ENCODE results near the gene FLVCR2.
"Not testable (repeated sequence)": the region's sequence is repeated elsewhere in the genome, so short reads cannot be mapped to it uniquely, and the experiment has no call there.

FLVCR2 gene

GRCh38 chr14:75595226-75595625 is 16.8 kb downstream of the FLVCR2 start:
- DNase-seq (ENCODE audit: low read depth): no peak
- in situ Hi-C loops (cut with HindIII; ENCODE audit: low sequenced_read_pairs): no loop called here
- TF ChIP-seq CTCF (IDR thresholded peaks at IDR 0.05; ENCODE audit: low read depth, low read length, missing control alignments): no peak
- H3K4me3 ChIP-seq (ENCODE audit: low read depth, low read length): no peak overlapping the region

GRCh38 chr14:75597149-75597548 is 18.7 kb downstream of the FLVCR2 start:
- no peak overlapping the region for H3K4me3 ChIP-seq (ENCODE audit: low read depth, low read length)
- TF ChIP-seq CTCF (IDR thresholded peaks at IDR 0.05; ENCODE audit: low read depth, low read length, missing control alignments): no peak
- DNase-seq (ENCODE audit: low read depth): no peak
- in situ Hi-C loops (cut with HindIII; ENCODE audit: low sequenced_read_pairs): no loop called here

- H3K4me3 ChIP-seq (ENCODE audit: low read depth, low read length); in situ Hi-C loops (cut with HindIII; ENCODE audit: low sequenced_read_pairs); DNase-seq (ENCODE audit: low read depth): not testable (repeated sequence)
Observed at GRCh38 chr14:75600100-75600499, 21.7 kb downstream of the FLVCR2 start.

GRCh38 chr14:75601061-75601460 is 22.6 kb downstream of the FLVCR2 start:
- H3K4me3 ChIP-seq (ENCODE audit: low read depth, low read length); DNase-seq (ENCODE audit: low read depth); in situ Hi-C loops (cut with HindIII; ENCODE audit: low sequenced_read_pairs): not testable (repeated sequence)

GRCh38 chr14:75602503-75602902 is 24.1 kb downstream of the FLVCR2 start:
- DNase-seq (ENCODE audit: low read depth): no peak
- no peak for TF ChIP-seq CTCF (IDR thresholded peaks at IDR 0.05; ENCODE audit: low read depth, low read length, missing control alignments)
- H3K4me3 ChIP-seq (ENCODE audit: low read depth, low read length): no peak overlapping the region
- in situ Hi-C loops (cut with HindIII; ENCODE audit: low sequenced_read_pairs): no loop called here

GRCh38 chr14:75604979-75605851 is 26.8 kb downstream of the FLVCR2 start:
- no peak for DNase-seq (ENCODE audit: low read depth)
- no peak for TF ChIP-seq CTCF (IDR thresholded peaks at IDR 0.05; ENCODE audit: low read depth, low read length, missing control alignments)
- no peak overlapping the region for H3K4me3 ChIP-seq (ENCODE audit: low read depth, low read length)
- in situ Hi-C loops (cut with HindIII; ENCODE audit: low sequenced_read_pairs): no loop called here

GRCh38 chr14:75605916-75606315 is 27.5 kb downstream of the FLVCR2 start:
- in situ Hi-C loops (cut with HindIII; ENCODE audit: low sequenced_read_pairs): no loop called here
- H3K4me3 ChIP-seq (ENCODE audit: low read depth, low read length): no peak overlapping the region
- no peak for DNase-seq (ENCODE audit: low read depth)

More at GRCh38 chr14:75605916-75606315, 27.5 kb downstream of the FLVCR2 start:
- TF ChIP-seq CTCF (IDR thresholded peaks at IDR 0.05; ENCODE audit: low read depth, low read length, missing control alignments): no peak

Data from astrocyte of the cerebellum (primary cell).